A673 (cell line): ENCODE measurements around the gene MACROH2A1.

ENCODE experiments used
- CTCF ChIP-seq: fragments of 300-800, 200-600 bp; sonication (generic); conservative IDR thresholded peaks from 2 replicates; pipeline ENCODE4 v1.5.1; 2017; ENCODE audit warnings: low read depth, mild to moderate bottlenecking, antibody characterized with exemption, low read length, moderate library complexity, mixed read lengths
- EZH2 ChIP-seq: fragments of 200-600 bp; sonication (generic); IDR thresholded peaks from 2 replicates; pipeline ENCODE4 v1.6.1; 2017; ENCODE audit warnings: borderline replicate concordance, low read depth, mild to moderate bottlenecking, mixed read lengths, antibody characterized with exemption, low read length; ENCODE audit not compliant: poor library complexity, severe bottlenecking

GRCh38 chr5:135426102-135427082 is 27.4 kb upstream of the MACROH2A1 start:
- TF ChIP-seq CTCF = peak; percentile 83
- TF ChIP-seq EZH2 = no peak
